Hematopoietic multipotent progenitor cell treated with erythropoietin and hydrocortisone succinate and interleukin-3 and kit ligand, for 4 days (in vitro differentiated cells): ENCODE data around the gene CRISP3.
A peak's percentile ranks its signal among the peaks of the same experiment; 100 is the strongest.
"Not testable (repeated sequence)": the region's sequence is repeated elsewhere in the genome, so short reads cannot be mapped to it uniquely, and the experiment has no call there.

ENCODE experiments used
- DNase-seq: peaks from one replicate; pipeline ENCODE4 v3.0.0-alpha.2; 2015

Gene CRISP3

GRCh38 chr6:49744259-49744658 lies at the start of gene CRISP3:
Gene CRISP3, minus strand, starts transcription at chr6:49744388. Its CDS starts 21 bp downstream, at chr6:49744367.
- DNase-seq = peak; percentile 35

GRCh38 chr6:49790341-49790740 lies 46.2 kb upstream of the CRISP3 start:
- peak; percentile 59 for DNase-seq

DNA sequence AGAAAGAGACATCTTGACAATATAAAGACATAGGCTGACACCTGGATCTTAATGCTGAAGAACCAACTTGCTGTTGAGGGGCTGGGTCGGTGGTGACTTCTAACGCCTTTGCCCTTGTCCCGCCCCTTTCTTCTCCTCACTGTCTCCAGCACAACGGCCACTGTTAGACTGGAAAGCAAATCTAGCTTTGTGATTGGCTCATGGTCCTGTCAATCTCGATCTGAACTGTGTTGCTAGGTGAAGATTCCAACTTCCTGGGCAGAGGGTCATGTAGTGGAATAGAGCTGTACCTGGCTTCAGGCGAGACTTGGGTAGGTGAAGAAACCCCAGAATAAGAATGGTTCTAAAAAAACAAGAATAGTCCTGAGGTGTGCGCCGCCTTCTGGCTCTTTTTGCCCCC lies 43.0 kb upstream of the CRISP3 start, which contains the start of gene PGK2:
Gene PGK2, minus strand, starts transcription at position 110 of the 400 bp plus-strand sequence. Its CDS starts 98 bp downstream, at position 12.
- DNase-seq = no peak

GRCh38 chr6:49784272-49784671 lies 40.1 kb upstream of the CRISP3 start:
- DNase-seq = no peak

DNA sequence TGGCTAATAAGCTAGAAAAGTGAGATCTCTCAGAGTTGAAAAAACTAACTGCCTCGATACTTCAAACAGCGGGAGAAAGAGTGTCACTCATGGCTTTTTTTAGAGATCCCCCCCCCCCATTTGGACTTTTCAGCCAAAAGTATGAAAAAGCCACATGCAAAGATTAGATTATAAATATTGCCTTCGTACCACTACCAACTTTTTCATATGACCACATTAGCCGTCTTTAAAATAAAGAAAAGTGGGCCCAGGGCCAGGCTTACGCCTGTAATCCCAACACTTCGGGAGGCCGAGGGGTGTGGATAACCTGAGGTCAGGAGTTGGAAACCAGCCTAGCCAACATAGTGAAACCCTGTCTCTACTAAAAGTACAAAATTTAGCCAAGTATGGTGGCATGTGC lies 38.5 kb upstream of the CRISP3 start:
- peak; percentile 82 for DNase-seq

DNA sequence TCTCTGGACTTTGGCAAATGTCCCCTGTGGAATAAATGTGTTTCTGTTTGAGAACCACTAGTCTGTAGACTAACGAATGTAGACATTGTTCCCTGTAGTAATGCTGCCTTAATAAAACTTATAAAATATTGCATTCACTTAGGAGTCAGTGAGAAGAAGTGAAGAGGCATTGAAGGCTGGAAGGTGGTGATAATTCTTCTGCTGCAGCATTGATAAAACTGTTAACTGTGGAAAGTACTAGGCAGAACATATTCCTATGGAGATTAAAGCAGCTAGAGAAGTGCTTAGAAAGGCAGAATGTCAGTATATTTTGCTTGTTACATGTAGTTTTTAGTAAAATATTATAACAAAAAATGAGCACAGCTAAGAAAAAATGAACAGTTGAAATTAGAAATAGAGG lies 38.1 kb upstream of the CRISP3 start:
- peak; percentile 85 for DNase-seq

GRCh38 chr6:49776444-49776843 lies 32.3 kb upstream of the CRISP3 start:
- peak; percentile 74 for DNase-seq

GRCh38 chr6:49775043-49775442 lies 30.9 kb upstream of the CRISP3 start:
- no peak for DNase-seq

- no peak for DNase-seq
These were observed 28.1 kb upstream of the CRISP3 start for GRCh38 chr6:49772285-49772684.

- no peak for DNase-seq
These were observed 22.6 kb upstream of the CRISP3 start for GRCh38 chr6:49766762-49767161.

DNA sequence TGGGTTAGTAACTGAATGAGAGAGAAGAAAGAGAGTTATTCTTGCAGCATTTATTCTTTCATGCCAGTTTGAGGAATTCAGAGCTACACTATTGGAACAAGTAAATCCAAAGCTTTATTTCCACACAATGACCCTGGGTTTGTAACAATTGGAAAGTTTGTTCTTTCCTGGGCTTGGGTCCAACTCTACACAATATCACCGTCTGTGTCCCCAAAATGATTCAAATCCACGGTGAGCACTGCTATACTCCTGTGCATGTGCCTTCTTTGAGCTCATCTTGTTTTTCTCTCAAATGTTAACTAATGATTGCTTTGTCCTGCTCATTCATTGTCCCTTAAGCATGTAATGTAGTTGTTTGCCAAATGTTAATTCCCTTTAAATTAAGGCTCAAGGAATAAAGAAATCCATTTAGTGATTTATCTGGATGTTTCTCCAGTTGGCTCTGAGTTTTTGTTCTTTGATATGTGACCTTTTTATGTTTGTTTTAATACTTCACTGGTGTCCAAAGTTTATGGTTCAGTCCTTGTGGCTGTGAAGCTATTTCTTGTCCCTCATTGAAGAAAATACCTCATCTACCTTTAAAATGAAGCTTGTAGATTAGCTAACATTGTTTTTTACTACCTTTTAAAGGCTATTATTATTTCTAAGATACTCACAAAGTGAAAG lies 20.5 kb upstream of the CRISP3 start:
- DNase-seq = no peak

DNA sequence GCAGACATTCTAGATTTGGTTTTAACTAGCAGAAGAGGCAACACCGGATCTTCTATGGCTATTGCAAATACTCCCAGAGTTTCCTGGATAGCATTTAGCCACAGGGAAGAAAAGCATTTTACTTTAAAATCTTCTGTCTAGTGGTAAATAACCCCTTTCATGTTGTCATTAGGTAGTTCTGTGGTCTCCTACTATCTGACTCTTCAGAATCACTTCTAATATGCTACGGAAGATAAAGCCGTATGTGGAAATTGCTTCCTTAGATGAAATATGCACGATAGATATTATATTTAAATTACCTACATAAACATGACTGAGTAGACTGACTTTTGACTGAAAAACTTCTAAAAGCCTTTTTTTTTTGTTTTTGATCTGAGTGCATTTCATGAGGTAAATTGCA lies 759 bp downstream of the CRISP3 start:
- peak; percentile 64 for DNase-seq

- DNase-seq = no peak
These were observed 4.8 kb downstream of the CRISP3 start for GRCh38 chr6:49739423-49739822.

- DNase-seq = peak; percentile 92
These were observed 8.1 kb downstream of the CRISP3 start for GRCh38 chr6:49736017-49736508.

DNA sequence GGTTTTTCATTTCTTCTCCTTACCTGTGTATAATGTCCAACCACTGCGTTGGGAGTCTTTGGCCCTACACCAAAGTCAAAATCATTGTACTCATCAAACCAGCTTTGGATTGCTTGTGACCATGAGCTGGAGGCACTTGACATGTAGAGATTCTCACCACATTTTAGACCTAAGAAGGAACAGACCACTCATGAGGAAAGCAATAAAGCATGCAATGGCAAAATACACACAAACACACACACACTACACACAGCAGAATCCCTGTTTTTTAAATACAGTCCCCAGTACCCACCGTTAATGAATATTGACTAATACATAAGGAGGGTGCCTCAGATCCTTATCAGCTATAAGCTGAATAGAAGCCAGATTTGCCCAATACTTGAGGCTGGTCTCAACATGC lies 10.5 kb downstream of the CRISP3 start:
- DNase-seq = no peak

- no peak for DNase-seq
These were observed 11.4 kb downstream of the CRISP3 start for GRCh38 chr6:49732781-49733180.

DNA sequence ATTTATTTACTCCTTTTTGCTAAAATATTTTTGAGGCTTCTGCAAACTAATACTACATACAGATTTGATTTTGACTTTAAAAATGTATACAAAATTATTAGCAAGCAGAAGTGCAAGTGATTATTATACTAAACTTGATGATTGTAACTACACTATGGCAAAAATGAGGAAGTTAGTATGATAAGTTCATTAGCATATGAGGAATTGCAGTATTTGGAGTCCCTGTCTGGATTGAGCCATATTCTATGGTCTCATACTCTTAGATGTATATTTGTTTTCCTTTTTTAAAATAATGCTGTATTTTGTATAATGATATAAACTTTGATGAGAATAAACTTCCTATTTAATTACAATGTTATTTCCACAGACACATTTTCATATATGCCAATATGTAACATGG lies 13.9 kb downstream of the CRISP3 start:
- peak; percentile 55 for DNase-seq

GRCh38 chr6:49723917-49724316 lies 20.3 kb downstream of the CRISP3 start:
- DNase-seq = not testable (repeated sequence)

GRCh38 chr6:49721297-49721696 lies 22.9 kb downstream of the CRISP3 start:
- peak; percentile 26 for DNase-seq

DNA sequence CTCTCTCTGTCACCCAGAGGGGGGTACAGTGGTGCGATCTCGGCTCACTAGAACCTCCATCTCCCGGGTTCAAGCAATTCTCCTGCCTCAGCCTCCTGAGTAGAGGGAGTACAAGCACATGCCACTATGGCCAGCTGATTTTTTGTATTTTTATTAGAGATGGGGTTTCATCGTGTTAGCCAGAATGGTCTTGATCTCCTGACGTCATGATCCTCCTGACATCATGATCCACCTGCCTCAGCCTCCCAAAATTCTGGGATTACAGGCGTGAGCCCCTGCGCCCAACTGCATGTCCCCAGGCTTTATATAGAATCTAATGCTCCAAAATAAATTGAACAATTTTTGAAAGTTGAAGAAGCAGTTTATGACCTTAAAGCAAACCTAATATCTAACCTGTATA lies 23.8 kb downstream of the CRISP3 start:
- no peak for DNase-seq

DNA sequence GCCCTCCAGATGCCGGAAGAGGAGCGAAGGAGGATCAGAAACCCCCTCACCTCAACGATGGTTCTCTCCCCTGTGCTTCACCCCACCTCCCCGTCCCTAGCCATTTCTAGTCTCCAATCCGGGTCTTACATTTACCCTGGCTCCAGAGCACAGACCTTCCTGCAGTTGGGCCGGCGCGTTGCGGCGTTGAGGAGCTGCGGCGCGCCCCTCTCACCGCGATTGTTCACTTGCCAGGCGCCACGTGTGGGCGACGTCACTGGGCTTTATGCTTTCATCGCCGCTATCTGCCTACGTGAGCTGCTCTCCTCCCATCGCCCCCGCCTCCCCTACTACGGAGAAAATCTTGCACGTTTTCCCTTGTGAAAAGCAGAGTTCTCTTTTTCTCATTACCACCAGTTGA lies 30.8 kb downstream of the CRISP3 start, which contains the start of gene CRISP2:
Gene CRISP2, minus strand, starts transcription at position 198 of the 400 bp plus-strand sequence. CDS start 4,347 bp downstream, outside the sequence.
- DNase-seq = no peak

- peak; percentile 75 for DNase-seq
These were observed 45.7 kb downstream of the CRISP3 start for GRCh38 chr6:49698478-49698877.

GRCh38 chr6:49693512-49693911 lies 50.7 kb downstream of the CRISP3 start:
- DNase-seq = no peak

DNA sequence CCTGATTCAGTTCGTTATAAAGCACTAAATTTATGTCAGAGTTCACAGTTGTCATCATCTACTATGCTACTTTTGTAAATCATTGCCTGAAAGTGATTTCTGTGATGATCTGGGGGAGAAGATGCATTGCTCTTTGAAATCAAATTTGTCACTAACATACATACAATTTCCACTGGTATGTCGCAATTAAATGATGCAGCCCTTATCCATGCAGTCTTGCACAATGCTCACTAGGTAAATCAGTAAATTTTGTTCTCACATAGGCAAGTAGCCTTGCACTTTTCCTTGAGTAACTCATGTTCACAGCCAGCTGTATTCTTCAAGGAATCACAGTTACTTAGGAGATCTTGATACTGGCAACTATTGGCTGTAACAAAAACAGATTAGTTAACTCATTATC lies 51.7 kb downstream of the CRISP3 start:
- no peak for DNase-seq
